C4-2B (cell line): ENCODE data around the gene KAZALD1.

Source experiments
- ZFX ChIP-seq: fragments of 450-650 bp; IDR thresholded peaks from 2 replicates; pipeline ENCODE4 v1.6.1; 2017
- TF ChIP-seq, protein P1 (sequence below): fragments of 450-650 bp; conservative IDR thresholded peaks from 2 replicates; pipeline ENCODE4 v1.5.1; 2017; ENCODE audit warnings: mild to moderate bottlenecking

DNA sequence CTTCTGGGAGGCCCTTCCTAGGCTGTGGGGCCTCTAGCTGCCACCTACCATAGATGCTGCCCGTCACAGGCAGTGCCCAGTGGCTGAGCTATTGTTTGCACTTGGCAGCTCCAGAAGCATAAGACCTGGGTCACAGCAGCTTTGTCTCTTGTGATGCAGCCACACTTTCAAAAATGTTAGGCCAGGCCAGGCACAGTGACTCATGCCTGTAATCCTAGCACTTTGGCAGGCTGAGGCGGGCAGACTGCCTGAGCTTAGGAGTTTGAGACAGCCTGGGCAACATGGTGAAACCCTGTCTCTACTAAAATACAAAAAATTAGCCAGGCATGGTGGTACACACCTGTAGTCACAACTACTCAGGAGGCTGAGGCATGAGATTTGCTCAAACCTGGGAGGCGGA is 9.5 kb upstream of the KAZALD1 start:
- TF ChIP-seq, protein P1, sequence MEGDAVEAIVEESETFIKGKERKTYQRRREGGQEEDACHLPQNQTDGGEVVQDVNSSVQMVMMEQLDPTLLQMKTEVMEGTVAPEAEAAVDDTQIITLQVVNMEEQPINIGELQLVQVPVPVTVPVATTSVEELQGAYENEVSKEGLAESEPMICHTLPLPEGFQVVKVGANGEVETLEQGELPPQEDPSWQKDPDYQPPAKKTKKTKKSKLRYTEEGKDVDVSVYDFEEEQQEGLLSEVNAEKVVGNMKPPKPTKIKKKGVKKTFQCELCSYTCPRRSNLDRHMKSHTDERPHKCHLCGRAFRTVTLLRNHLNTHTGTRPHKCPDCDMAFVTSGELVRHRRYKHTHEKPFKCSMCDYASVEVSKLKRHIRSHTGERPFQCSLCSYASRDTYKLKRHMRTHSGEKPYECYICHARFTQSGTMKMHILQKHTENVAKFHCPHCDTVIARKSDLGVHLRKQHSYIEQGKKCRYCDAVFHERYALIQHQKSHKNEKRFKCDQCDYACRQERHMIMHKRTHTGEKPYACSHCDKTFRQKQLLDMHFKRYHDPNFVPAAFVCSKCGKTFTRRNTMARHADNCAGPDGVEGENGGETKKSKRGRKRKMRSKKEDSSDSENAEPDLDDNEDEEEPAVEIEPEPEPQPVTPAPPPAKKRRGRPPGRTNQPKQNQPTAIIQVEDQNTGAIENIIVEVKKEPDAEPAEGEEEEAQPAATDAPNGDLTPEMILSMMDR: no peak
- TF ChIP-seq ZFX: no peak
